SK-N-SH (cell line): Measurements from ENCODE around the gene ZNF296. TPM values are rescaled to one million over a fixed set of nuclear protein-coding genes. Genes with fewer than 3 reads are reported as not detected.

Experiments
- CTCF ChIA-PET: fragments of 300-600, 350-600 bp; formaldehyde crosslinking; extraction: SDS; loops from one replicate; lab custom pipeline; 2021; lab: Yijun Ruan, JAX
- POLR2A ChIA-PET: fragments of 350-600 bp; sonication (Branson Sonifier 250); formaldehyde crosslinking; extraction: SDS; loops from one replicate; lab custom pipeline; 2020; ENCODE audit warnings: antibody characterized with exemption, inconsistent platforms; lab: Yijun Ruan, JAX
- DNase-seq: peaks from one replicate; pipeline ENCODE4 v3.0.0; 2012
- H2AFZ ChIP-seq: fragments of 200-600 bp; sonication (generic); 2 replicates; pipeline ENCODE4 v1.8.1; 2016; ENCODE audit warnings: antibody characterized with exemption, mild to moderate bottlenecking, low read depth
- H3F3A ChIP-seq: fragments of 200-600 bp; sonication (generic); replicated peaks from 2 replicates; pipeline ENCODE3; 2016; ENCODE audit warnings: antibody characterized with exemption, mild to moderate bottlenecking; ENCODE audit not compliant: insufficient read depth
- H3K27ac ChIP-seq, 2 experiments: fragments of 200-500 bp in 1 of 2; fragments of 200-600 bp in 1 of 2; sonication (Bioruptor generic) in 1 of 2; sonication (generic), shearing (Covaris generic) in 1 of 2; 2 replicates each; pipeline versions ENCODE4 v1.5.1 to v1.6.1; 2014 to 2016; ENCODE audit warnings: low read depth in 2 of 2, inconsistent platforms in 1 of 2, low read length in 1 of 2, mild to moderate bottlenecking in 1 of 2, mixed read lengths in 1 of 2
- H3K27me3 ChIP-seq: fragments of 200-600 bp; sonication (generic), shearing (Covaris generic); 2 replicates; pipeline ENCODE4 v1.6.1; 2016; ENCODE audit warnings: mixed run types; ENCODE audit not compliant: insufficient read depth
- H3K36me3 ChIP-seq, 2 experiments: fragments of 200-500 bp in 1 of 2; fragments of 200-600 bp in 1 of 2; sonication (Bioruptor generic) in 1 of 2; sonication (generic) in 1 of 2; replicated peaks in 1 of 2; 2 replicates each; pipeline versions ENCODE3 to v1.5.1; 2014 to 2016; ENCODE audit warnings: low read length in 1 of 2, mild to moderate bottlenecking in 1 of 2; ENCODE audit not compliant: insufficient read depth in 2 of 2, control insufficient read depth in 1 of 2
- H3K4me1 ChIP-seq, 2 experiments: fragments of 200-500 bp in 1 of 2; fragments of 200-600 bp in 1 of 2; sonication (Bioruptor generic) in 1 of 2; sonication (generic), shearing (Covaris generic) in 1 of 2; 2 replicates each; pipeline versions ENCODE4 v1.5.1 to v1.6.1; 2014 to 2016; ENCODE audit warnings: low read depth in 1 of 2, low read length in 1 of 2, mixed run types in 1 of 2; ENCODE audit not compliant: insufficient read depth in 2 of 2, control insufficient read depth in 1 of 2
- H3K4me2 ChIP-seq: fragments of 200-600 bp; sonication (generic), shearing (Covaris generic); 2 replicates; pipeline ENCODE4 v1.6.1; 2017; ENCODE audit warnings: mixed run types
- H3K4me3 ChIP-seq, 2 experiments: fragments of 200-500 bp in 1 of 2; fragments of 200-600 bp in 1 of 2; sonication (Bioruptor generic) in 1 of 2; sonication (generic), shearing (Covaris generic) in 1 of 2; 2 replicates each; pipeline versions ENCODE4 v1.5.1 to v1.8.1; 2014 to 2016; ENCODE audit warnings: low read depth in 2 of 2, inconsistent platforms in 1 of 2, low read length in 1 of 2, mild to moderate bottlenecking in 1 of 2, mixed read lengths in 1 of 2, moderate library complexity in 1 of 2
- H3K79me2 ChIP-seq: fragments of 200-600 bp; sonication (generic); 2 replicates; pipeline ENCODE4 v1.8.1; 2017; ENCODE audit warnings: mild to moderate bottlenecking; ENCODE audit not compliant: insufficient read depth
- H3K9ac ChIP-seq: fragments of 200-600 bp; sonication (generic); 2 replicates; pipeline ENCODE4 v1.6.1; 2017; ENCODE audit warnings: mixed run types
- H3K9me2 ChIP-seq: fragments of 200-600 bp; sonication (generic); 2 replicates; pipeline ENCODE4 v1.6.1; 2017; ENCODE audit warnings: mixed run types
- H3K9me3 ChIP-seq: fragments of 200-600 bp; sonication (generic); 2 replicates; pipeline ENCODE4 v1.6.1; 2017; ENCODE audit warnings: mixed run types, mild to moderate bottlenecking, moderate library complexity
- H4K20me1 ChIP-seq: fragments of 200-600 bp; sonication (generic); 2 replicates; pipeline ENCODE4 v1.6.1; 2017; ENCODE audit warnings: mild to moderate bottlenecking, mixed run types; ENCODE audit not compliant: insufficient read depth
- CHD2 ChIP-seq: fragments of 150-350 bp; IDR thresholded peaks from 2 replicates; pipeline ENCODE4 v1.6.1; 2018; ENCODE audit warnings: low read length; ENCODE audit not compliant: partially characterized antibody
- CTCF ChIP-seq: fragments of 200-600 bp; sonication (generic); IDR thresholded peaks from 2 replicates; pipeline ENCODE4 v1.6.1; 2017; ENCODE audit warnings: antibody characterized with exemption, mild to moderate bottlenecking, moderate library complexity
- ELF1 ChIP-seq: IDR thresholded peaks from 2 replicates; pipeline ENCODE4 v1.4.0; 2012
- EZH2phosphoT487 ChIP-seq: fragments of 200-600 bp; sonication (generic); IDR thresholded peaks from 2 replicates; pipeline ENCODE4 v1.6.1; 2017; ENCODE audit warnings: low read depth, mixed run types, mild to moderate bottlenecking, antibody characterized with exemption, moderate library complexity, borderline replicate concordance
- FOSL2 ChIP-seq: IDR thresholded peaks from 2 replicates; pipeline ENCODE4 v1.4.0; 2012; ENCODE audit warnings: low read depth, mild to moderate bottlenecking, moderate library complexity, borderline replicate concordance
- FOXJ3 ChIP-seq: sonication (generic); formaldehyde crosslinking; IDR thresholded peaks from 2 replicates; pipeline ENCODE4 v1.5.1; 2020; ENCODE audit warnings: mild to moderate bottlenecking, missing genetic modification reagents
- FOXM1 ChIP-seq: IDR thresholded peaks from 2 replicates; pipeline ENCODE4 v1.4.0; 2012; ENCODE audit warnings: low read depth, mild to moderate bottlenecking
- GABPA ChIP-seq: IDR thresholded peaks from 2 replicates; pipeline ENCODE4 v1.4.0; 2012; ENCODE audit warnings: low read depth, mild to moderate bottlenecking
- GATA2 ChIP-seq: sonication (generic); formaldehyde crosslinking; IDR thresholded peaks from 2 replicates; pipeline ENCODE4 v1.5.0; 2020; ENCODE audit warnings: mild to moderate bottlenecking, missing genetic modification reagents
- IRF3 ChIP-seq: fragments of 150-350 bp; IDR thresholded peaks from 2 replicates; pipeline ENCODE4 v1.6.1; 2016; ENCODE audit warnings: mild to moderate bottlenecking, low read depth, low read length
- JUND ChIP-seq: IDR thresholded peaks from 2 replicates; pipeline ENCODE4 v1.4.0; 2012
- MXI1 ChIP-seq: IDR thresholded peaks from 2 replicates; pipeline ENCODE4 v1.6.1; 2012; ENCODE audit warnings: mild to moderate bottlenecking, low read depth, low read length, improper control_type of control experiment
- NFIC ChIP-seq: IDR thresholded peaks from 2 replicates; pipeline ENCODE4 v1.4.0; 2012; ENCODE audit warnings: borderline replicate concordance
- RFX5 ChIP-seq: IDR thresholded peaks from 2 replicates; pipeline ENCODE4 v1.6.1; 2012; ENCODE audit warnings: mild to moderate bottlenecking, improper control_type of control experiment, low read length
- TEAD4 ChIP-seq: IDR thresholded peaks from 2 replicates; pipeline ENCODE4 v1.4.0; 2012; ENCODE audit warnings: mild to moderate bottlenecking, borderline replicate concordance; ENCODE audit not compliant: insufficient read depth
- YY1 ChIP-seq: IDR thresholded peaks from 2 replicates; pipeline ENCODE4 v1.4.0; 2012; ENCODE audit warnings: low read depth, mild to moderate bottlenecking
- WGBS: methylation state at CpG from one replicate; pipeline ENCODE4 v1.1.6; 2017; ENCODE audit warnings: low lambda C conversion rate; 5-methylcytosine and 5-hydroxymethylcytosine counted together
- polyA plus RNA-seq, 3 experiments: library from polyadenylated mRNA; depleted of rRNA; stranded (reverse); fragments of >200 nt; gene quantifications; 2 replicates each; pipeline ENCODE4 v1.2.3, GENCODE V29; 2012
- TF ChIP-seq, protein P1 (sequence below): IDR thresholded peaks from 2 replicates; pipeline ENCODE4; 2012

ZNF296 gene
- polyA plus RNA-seq, 1 of the 3 experiments (the other 2 are of a cell fraction), result 0.21 TPM

- ChIA-PET POLR2A (interaction anchor here (1.4 to 2.0 kb wide), 2 partner anchors 9 to 22 kb away, joined by 3 to 11 read pairs; no protein-coding TSS in a partner anchor), CTCF (interaction anchor here (0.8 to 1.4 kb wide), 2 partner anchors 8 to 22 kb away, joined by 4 read pairs; no protein-coding TSS in a partner anchor)
- Histone ChIP-seq H3K79me2 (peaks cover 37% of the 10 kb centered on the region), H3K4me3 (no peak overlapping the region), H2AFZ (no peak overlapping the region), H3K36me3 (peaks cover 20 to 23% of the 10 kb centered on the region in 2 experiments), H3K9ac (no peak overlapping the region), H3F3A (peaks cover 7% of the 10 kb centered on the region), H4K20me1 (peaks cover 33% of the 10 kb centered on the region), H3K4me1 (peaks cover 10 to 11% of the 10 kb centered on the region in 2 experiments; a peak in 3 of 4 replicates), H3K9me3 (no peaks in the 10 kb centered on the region), H3K9me2 (no peaks in the 10 kb centered on the region), H3K4me2 (no peak overlapping the region), H3K27ac (no peak overlapping the region; a peak in 1 of 4 replicates), H3K27me3 (no peaks in the 10 kb centered on the region)
- no peak for DNase-seq
- WGBS, result 95% methylated on average over 18 of the region's 37 CpGs
- TF ChIP-seq FOSL2, result no peak
These were observed 38.7 kb downstream of the ZNF296 start for GRCh38 chr19:45037393-45038169.

GRCh38 chr19:45035755-45036154, 40.5 kb downstream of the ZNF296 start:
- H3K79me2 ChIP-seq, result peaks cover 19% of the 10 kb centered on the region
- H3K27ac ChIP-seq, result no peak overlapping the region
- peaks cover 10 to 11% of the 10 kb centered on the region in 2 experiments; a peak in 3 of 4 replicates for H3K4me1 ChIP-seq
- H3K9ac ChIP-seq, result no peak overlapping the region
- H3K9me2 ChIP-seq, result no peaks in the 10 kb centered on the region
- DNase-seq, result no peak
- no peak overlapping the region for H2AFZ ChIP-seq
- H3K27me3 ChIP-seq, result no peaks in the 10 kb centered on the region
- ChIA-PET CTCF (interaction anchor here (1.2 kb wide), 1 partner anchor 24 kb away, joined by 4 read pairs; no protein-coding TSS in a partner anchor), POLR2A (no interaction called here)
- H3K9me3 ChIP-seq, result no peaks in the 10 kb centered on the region
- H3F3A ChIP-seq, result peaks cover 7% of the 10 kb centered on the region
- WGBS, result 94% methylated on average over 6 of the region's 6 CpGs
- peaks cover 15% of the 10 kb centered on the region for H4K20me1 ChIP-seq
- TF ChIP-seq RFX5, result no peak
- peaks cover 7 to 11% of the 10 kb centered on the region in 2 experiments for H3K36me3 ChIP-seq
- H3K4me2 ChIP-seq, result no peak overlapping the region
- no peak overlapping the region for H3K4me3 ChIP-seq

DNA sequence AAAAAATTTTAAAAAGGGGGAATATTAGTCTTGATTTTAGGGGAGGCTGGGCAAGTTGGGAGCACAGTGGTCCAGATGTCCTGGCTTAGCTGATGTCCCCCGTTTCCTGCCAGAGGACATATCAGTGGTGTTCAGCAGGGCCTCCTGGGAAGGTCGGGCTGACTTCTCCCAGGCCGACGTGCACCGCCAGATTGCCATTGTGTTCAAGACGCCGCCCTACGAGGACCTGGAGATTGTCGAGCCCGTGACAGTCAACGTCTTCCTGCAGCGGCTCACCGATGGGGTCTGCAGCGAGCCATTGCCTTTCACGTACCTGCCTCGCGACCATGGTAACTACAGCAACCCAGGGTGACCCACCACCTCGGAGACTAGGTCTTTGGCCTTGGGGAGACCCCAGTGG, 43.9 kb downstream of the ZNF296 start:
- WGBS, result 92% methylated on average over 15 of the region's 18 CpGs

More for the DNA sequence above, 43.9 kb downstream of the ZNF296 start:
- Histone ChIP-seq H3K4me3 (no peak overlapping the region), H3K4me2 (no peak overlapping the region), H3F3A (peaks cover 7% of the 10 kb centered on the region), H3K27ac (no peak overlapping the region), H3K79me2 (no peaks in the 10 kb centered on the region)
- TF ChIP-seq GATA2, result no peak
- no peak for TF ChIP-seq TEAD4
- no peak for TF ChIP-seq NFIC
- no peak for TF ChIP-seq FOXM1
- no peak for TF ChIP-seq JUND
- no peak for TF ChIP-seq CTCF
- TF ChIP-seq FOSL2, result no peak
- TF ChIP-seq ELF1, result no peak
- TF ChIP-seq, protein P1, sequence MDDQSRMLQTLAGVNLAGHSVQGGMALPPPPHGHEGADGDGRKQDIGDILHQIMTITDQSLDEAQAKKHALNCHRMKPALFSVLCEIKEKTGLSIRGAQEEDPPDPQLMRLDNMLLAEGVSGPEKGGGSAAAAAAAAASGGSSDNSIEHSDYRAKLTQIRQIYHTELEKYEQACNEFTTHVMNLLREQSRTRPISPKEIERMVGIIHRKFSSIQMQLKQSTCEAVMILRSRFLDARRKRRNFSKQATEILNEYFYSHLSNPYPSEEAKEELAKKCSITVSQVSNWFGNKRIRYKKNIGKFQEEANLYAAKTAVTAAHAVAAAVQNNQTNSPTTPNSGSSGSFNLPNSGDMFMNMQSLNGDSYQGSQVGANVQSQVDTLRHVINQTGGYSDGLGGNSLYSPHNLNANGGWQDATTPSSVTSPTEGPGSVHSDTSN, result no peak
- no peak for TF ChIP-seq YY1
- no peak for TF ChIP-seq CHD2
- no peak for TF ChIP-seq EZH2phosphoT487
- TF ChIP-seq GABPA, result no peak
- no peak for TF ChIP-seq FOXJ3
- TF ChIP-seq MXI1, result no peak
- TF ChIP-seq RFX5, result no peak
- TF ChIP-seq IRF3, result no peak
- TF ChIP-seq, all 33 proteins: peak for 0
- Histone ChIP-seq H3K4me1 (no peaks in the 10 kb centered on the region), H3K9me2 (no peaks in the 10 kb centered on the region), H3K9me3 (no peaks in the 10 kb centered on the region), H3K9ac (no peak overlapping the region), H3K27me3 (no peaks in the 10 kb centered on the region), H4K20me1 (no peaks in the 10 kb centered on the region), H3K36me3 (peaks cover 0 to 14% of the 10 kb centered on the region in 2 experiments), H2AFZ (no peak overlapping the region)
- CTCF ChIA-PET, result no interaction called here
- DNase-seq, result no peak
- POLR2A ChIA-PET, result no interaction called here
